NK-92 treated with Interleukin-12 subunit alpha and Interleukin-12 subunit beta, amount 100 ng/mL, for 24 hours (cell line): ENCODE results near the gene LRBA.

Experiments used
- DNase-seq: peaks from one replicate; lab custom pipeline; 2025; lab: John Stamatoyannopoulos, UW

Gene LRBA

GRCh38 chr4:150242820-150243458, 772.1 kb downstream of the LRBA start:
- no peak for DNase-seq

DNA sequence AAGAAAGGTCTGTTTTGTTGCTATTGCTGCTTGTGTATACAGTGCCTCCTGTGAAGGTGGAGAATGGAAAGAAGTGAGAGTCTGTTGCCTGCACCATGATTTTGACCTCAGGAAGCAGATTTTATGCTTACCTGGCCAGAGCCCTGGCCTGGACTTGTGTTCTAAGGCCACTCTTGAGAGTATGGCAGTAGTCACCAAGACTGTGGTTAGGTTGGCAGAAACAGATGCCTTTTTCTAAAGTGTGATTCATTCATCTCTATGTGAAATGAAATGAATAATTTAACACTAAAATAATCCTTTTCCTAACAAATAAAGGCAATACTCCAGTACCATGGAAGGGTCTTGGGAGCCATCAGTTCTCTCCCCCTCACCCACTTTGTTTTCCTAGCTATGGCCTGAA, 775.1 kb downstream of the LRBA start:
- no peak for DNase-seq

- DNase-seq: no peak
Observed at GRCh38 chr4:150238591-150238990, 776.5 kb downstream of the LRBA start.

- DNase-seq: no peak
Observed at GRCh38 chr4:150237110-150237872, 777.8 kb downstream of the LRBA start.

DNA sequence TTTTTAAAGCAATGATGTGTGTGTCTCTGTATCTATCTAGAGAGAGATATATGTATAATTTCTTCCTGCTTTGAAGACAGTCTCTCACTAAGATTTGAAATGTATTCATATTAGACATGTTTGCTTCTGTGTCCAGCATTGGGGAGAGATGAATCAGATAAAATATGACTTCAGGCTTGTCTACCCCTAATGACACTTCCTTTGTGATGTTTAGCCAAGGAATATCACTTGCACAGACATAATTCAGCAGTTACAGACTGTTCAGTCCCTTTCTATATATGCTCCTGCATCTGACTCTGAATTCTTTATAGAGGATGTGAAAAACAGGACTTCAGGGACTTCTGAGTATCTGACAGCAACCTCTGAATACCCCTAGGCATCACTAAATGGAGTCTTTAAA, 778.5 kb downstream of the LRBA start:
- DNase-seq: no peak

- DNase-seq: no peak
Observed at GRCh38 chr4:150235808-150236271, 779.2 kb downstream of the LRBA start.

- DNase-seq: no peak
Observed at GRCh38 chr4:150235317-150235716, 779.8 kb downstream of the LRBA start.

DNA sequence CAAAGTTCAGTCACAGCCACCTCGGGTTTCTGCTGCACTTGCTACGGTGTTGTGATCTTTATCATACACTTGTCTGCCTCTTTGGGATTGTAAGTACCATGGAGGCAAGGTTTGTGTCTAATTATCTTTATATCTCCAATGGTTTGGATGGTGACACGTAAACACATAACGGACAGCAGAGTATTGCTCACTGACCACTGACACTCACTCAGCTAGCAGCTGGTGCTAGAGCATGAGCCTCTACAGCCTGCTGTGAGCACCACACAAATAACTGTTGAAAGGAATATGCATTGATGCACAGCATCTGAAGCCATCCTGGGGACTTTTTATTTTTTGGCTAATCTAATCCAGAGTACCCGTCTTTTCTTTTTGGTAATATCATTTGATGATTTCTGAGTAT, 780.8 kb downstream of the LRBA start:
- DNase-seq: no peak

- no peak for DNase-seq
Observed at GRCh38 chr4:150232029-150232428, 783.1 kb downstream of the LRBA start.

- no peak for DNase-seq
Observed at GRCh38 chr4:150231107-150231770, 783.8 kb downstream of the LRBA start.

GRCh38 chr4:150230561-150230960, 784.5 kb downstream of the LRBA start:
- DNase-seq: no peak

- DNase-seq: no peak
Observed at GRCh38 chr4:150229520-150229919, 785.6 kb downstream of the LRBA start.

DNA sequence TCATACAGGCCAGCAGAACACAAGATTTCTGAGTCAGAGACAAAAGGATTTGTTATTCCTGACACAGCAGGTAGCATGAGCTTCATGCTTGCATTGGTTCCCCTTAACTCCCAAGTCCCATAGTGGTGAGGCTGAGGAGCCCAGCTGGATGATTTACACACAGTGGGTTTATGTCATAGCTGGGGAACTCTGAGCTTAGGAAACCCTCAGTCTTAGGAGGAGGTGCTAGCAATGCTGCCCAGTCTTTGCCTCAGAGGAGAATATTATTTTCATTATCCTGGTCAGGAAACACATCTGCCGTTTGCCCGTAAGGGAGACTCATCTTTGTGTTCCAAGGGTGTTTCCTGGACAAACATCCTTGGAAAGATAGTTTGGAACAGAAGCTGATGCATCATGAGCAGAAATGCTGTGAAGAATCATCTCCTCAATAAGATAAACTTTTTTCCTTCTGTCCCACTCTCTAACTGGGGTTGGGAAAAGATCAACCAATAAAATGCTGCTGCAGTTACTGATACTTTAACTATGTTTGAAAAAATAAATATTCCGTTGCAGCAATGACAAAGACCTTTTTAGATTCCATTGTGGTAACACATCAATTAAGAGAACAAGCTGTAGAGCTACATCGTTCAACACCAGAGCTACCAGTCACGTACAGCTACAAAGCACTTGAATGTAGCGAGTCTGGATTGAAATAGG, 790.0 kb downstream of the LRBA start:
- DNase-seq: no peak

- no peak for DNase-seq
Observed at GRCh38 chr4:150219841-150220240, 795.2 kb downstream of the LRBA start.

DNA sequence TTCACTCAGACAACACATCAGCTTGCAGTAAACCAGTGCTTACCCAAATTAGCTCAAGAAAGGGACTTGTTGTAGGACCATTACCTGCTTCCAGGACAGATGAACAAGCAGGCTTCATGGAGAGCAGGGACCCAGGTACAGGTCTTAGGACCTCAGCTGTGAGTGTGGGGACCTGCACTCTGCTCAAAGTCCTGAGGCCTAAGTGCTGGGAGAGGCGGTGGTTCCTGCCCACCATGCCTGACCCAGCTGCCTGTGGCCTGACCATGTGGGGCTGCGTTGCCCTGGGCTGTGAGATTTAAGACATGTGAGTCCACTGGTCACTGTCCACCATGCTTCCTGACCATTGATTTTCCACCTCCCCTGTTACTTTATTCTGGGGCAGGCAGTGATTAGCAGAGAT, 796.6 kb downstream of the LRBA start:
- no peak for DNase-seq

DNA sequence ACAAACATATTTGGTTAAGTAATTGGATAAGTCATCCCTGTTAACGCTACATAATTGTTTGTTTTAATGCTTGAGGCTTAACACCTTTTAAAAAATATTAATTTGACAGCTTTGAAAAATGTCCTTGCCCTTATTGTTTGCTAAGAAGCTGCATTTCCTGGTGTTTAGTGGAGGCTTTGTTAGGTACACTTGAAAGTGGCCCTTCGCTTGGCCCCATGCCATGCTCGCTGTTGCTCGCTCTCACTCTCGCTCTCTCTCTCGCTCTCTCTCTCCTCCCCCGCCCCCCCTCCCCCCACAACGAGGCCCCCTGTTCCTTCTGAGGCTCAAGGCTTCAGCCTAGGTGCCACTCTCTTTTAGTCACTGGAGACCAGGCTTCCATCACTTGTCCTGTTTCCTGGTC, 797.3 kb downstream of the LRBA start:
- no peak for DNase-seq

GRCh38 chr4:150217192-150217591, 797.9 kb downstream of the LRBA start:
- no peak for DNase-seq

DNA sequence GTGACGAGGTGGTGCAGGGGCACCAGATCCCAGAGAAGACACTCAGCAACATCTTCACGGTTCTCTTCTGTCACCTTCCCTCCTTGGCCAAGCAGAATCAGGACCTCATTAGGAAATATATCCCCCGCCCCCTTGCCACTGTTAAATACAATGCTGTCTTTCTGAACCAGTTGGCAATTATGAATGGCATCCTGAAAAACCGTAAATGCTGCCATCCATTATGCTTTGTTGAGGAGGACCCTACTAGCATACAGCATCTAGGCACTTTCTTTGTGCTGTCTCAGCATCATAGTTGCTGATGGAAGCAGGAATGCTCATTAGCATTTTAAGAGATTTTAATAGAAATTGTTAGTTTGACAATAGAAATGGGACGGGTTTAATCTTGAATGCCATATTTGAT, 798.4 kb downstream of the LRBA start:
- DNase-seq: no peak

DNA sequence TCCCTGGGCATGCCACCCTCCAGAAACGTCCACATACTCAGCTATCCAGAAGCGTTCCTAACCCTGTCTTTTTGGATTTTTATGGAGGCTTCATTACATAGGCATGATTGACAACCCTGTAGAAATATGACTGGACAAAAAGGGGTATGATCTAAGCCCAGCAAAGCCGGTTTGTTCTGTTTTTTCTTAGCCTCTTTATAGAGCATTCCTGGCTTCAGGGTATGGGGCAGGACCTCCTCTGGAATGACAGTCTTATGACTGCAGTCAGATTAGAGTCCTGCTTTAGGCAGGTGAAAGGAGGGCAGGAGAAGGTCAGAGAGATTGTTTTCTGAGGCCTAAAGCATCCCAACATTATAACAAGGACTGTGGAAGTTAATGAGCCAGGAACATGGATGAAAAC, 799.5 kb downstream of the LRBA start:
- no peak for DNase-seq
